Stimulated activated CD8-positive, alpha-beta memory T cell treated with anti-CD3 and anti-CD28 coated beads, Interleukin-4, amount 100 ng/mL, for 1 hour (primary cell): ENCODE measurements around the gene TRNP1.
"Not testable (repeated sequence)": the region's sequence is repeated elsewhere in the genome, so short reads cannot be mapped to it uniquely, and the experiment has no call there.

ENCODE experiments used
- DNase-seq, 2 donors: peaks; one replicate each; pipeline ENCODE4 v3.0.0-alpha.2; 2020; ENCODE audit warnings: low read depth in 2 of 2, low spot score in 1 of 2

The TRNP1 gene

GRCh38 chr1:26972390-26972789 lies 21.1 kb upstream of the TRNP1 start:
- no peak for DNase-seq

- DNase-seq = no peak
These were observed 20.7 kb upstream of the TRNP1 start for GRCh38 chr1:26972821-26973220.

GRCh38 chr1:26976621-26977510 lies 16.6 kb upstream of the TRNP1 start:
- no peak for DNase-seq

- no peak for DNase-seq
These were observed 14.6 kb upstream of the TRNP1 start for GRCh38 chr1:26978901-26979300.

- DNase-seq = no peak
These were observed 12.2 kb upstream of the TRNP1 start for GRCh38 chr1:26981146-26981846.

- no peak for DNase-seq
These were observed 9.6 kb upstream of the TRNP1 start for GRCh38 chr1:26983863-26984262.

- DNase-seq = no peak
These were observed 9.2 kb upstream of the TRNP1 start for GRCh38 chr1:26984291-26984690.

- DNase-seq = no peak
These were observed 6.8 kb upstream of the TRNP1 start for GRCh38 chr1:26986658-26987057.

- not testable (repeated sequence) for DNase-seq
These were observed 3.9 kb upstream of the TRNP1 start for GRCh38 chr1:26989403-26990109.

GRCh38 chr1:26991310-26992116 lies 2.0 kb upstream of the TRNP1 start:
- DNase-seq = no peak

GRCh38 chr1:26994020-26994786 lies 711 bp downstream of the TRNP1 start:
- DNase-seq = no peak

GRCh38 chr1:26994787-26995517 lies 1.5 kb downstream of the TRNP1 start:
- no peak for DNase-seq

GRCh38 chr1:26996024-26996423 lies 2.5 kb downstream of the TRNP1 start:
- DNase-seq = no peak

- DNase-seq = no peak
These were observed 3.2 kb downstream of the TRNP1 start for GRCh38 chr1:26996665-26997064.

- DNase-seq = no peak
These were observed 5.2 kb downstream of the TRNP1 start for GRCh38 chr1:26998429-26999300.

GRCh38 chr1:26999440-26999987 lies 6.0 kb downstream of the TRNP1 start:
- DNase-seq = no peak

GRCh38 chr1:27000090-27000816 lies 6.8 kb downstream of the TRNP1 start:
- no peak for DNase-seq
